SH-SY5Y (cell line): ENCODE measurements around the gene WDR93.

Experiments
- GATA2 ChIP-seq: IDR thresholded peaks from 2 replicates; pipeline ENCODE4 v1.6.1; 2011; ENCODE audit warnings: mild to moderate bottlenecking, low read depth, low read length
- GATA3 ChIP-seq: IDR thresholded peaks from 2 replicates; pipeline ENCODE4 v1.6.1; 2011; ENCODE audit warnings: low read depth, mild to moderate bottlenecking, low read length, moderate library complexity

DNA sequence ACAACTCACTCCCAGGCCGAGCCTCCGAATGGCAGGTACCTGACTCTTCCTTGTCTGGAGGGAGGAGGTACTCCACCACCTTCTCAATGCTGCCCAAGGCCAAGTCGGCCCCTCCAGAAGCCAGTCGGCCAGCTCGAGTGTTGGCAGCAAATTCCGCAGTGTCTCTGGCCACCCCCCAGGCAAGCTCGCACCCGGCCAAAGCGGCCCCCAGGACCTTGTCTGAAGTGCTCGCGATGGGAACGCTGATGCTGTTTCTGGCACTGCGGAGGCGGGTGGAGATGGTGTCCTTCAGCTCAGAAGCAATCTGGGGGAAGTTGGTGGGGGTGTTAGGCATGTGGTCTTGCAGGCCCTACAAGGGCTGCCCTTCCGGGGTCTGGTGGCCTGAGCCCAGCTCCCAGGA lies 20.7 kb upstream of the WDR93 start:
- TF ChIP-seq GATA2 (no peak), GATA3 (no peak)
